G401.6 (cell line): ENCODE results near the gene TMEM273.
"Not testable (repeated sequence)": the region's sequence is repeated elsewhere in the genome, so short reads cannot be mapped to it uniquely, and the experiment has no call there.

Experiments used
- FAIRE-seq: peaks from 2 replicates; lab custom pipeline; 2012; peaks lifted over from hg19 to GRCh38; lab: Jason Lieb, UNC

Gene TMEM273

GRCh38 chr10:49204119-49204518, 15.9 kb upstream of the TMEM273 start:
- FAIRE-seq: no peak

GRCh38 chr10:49202266-49202665, 14.1 kb upstream of the TMEM273 start:
- no peak for FAIRE-seq

DNA sequence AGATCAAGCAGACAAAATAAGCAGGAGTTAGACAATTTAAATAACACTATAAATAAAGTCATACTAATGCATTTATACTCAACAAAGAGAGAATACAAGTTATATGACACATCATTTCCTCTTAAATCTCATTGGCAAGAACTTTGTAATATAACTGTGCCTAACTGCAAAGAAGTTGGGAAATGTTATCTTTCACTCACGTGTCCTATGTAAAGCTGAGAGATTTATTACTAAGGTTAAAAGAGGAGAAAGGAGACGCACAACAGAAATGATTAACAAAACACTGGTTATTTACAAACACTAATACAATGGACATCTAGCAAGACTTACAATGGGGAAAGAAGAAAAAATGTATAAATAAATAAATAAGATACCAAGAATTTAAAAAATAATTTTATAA, 12.7 kb upstream of the TMEM273 start:
- no peak for FAIRE-seq

DNA sequence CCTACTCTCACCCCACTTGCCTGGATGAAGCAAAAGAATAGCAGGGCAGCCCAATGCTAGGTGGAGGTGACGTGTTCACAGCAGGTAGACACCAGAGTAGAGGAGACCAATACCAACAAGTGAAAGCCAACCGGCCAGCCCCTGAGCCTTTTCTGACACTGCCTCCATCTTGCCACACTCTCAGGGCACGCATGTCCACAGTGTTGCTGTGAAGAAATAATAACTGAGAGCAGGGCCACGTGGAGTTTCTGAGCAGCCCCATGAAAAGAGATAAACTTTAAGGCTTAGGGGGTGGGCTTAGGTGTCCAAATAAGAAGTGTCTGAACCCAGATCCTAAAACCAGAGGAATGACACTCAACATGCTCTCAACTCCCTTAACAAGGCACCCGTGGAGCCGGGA, 9.0 kb upstream of the TMEM273 start:
- FAIRE-seq: no peak

GRCh38 chr10:49195864-49196263, 7.7 kb upstream of the TMEM273 start:
- not testable (repeated sequence) for FAIRE-seq

- no peak for FAIRE-seq
These were observed 6.2 kb upstream of the TMEM273 start for GRCh38 chr10:49194212-49194920.

- FAIRE-seq: no peak
These were observed 3.2 kb upstream of the TMEM273 start for GRCh38 chr10:49191349-49191748.

- no peak for FAIRE-seq
These were observed 1.2 kb upstream of the TMEM273 start for GRCh38 chr10:49189422-49189821.

DNA sequence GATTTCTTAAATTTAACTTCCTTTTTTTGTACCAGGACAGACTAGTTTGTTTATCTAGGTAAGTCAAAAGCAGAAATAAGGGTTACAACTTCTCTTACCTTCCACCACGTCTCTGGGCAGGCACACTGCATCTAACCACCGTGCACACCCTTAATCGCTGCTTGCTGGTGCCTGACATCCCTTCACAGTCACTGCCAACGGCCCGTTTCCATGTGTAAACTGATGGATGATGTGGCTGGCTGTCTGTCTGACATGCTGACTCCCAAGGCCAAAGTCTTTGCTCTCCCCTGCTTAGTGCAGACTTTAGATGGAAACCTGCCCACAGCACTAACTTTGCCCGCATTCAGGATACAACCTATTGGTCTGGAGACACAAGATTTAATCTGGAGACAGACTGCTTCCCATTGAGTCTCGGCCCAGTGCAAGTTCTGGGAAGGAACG, 1.1 kb downstream of the TMEM273 start:
- FAIRE-seq: no peak

GRCh38 chr10:49186613-49187012, 1.6 kb downstream of the TMEM273 start:
- no peak for FAIRE-seq

GRCh38 chr10:49185213-49185612, 3.0 kb downstream of the TMEM273 start:
- no peak for FAIRE-seq

- no peak for FAIRE-seq
These were observed 3.5 kb downstream of the TMEM273 start for GRCh38 chr10:49184642-49185111.

DNA sequence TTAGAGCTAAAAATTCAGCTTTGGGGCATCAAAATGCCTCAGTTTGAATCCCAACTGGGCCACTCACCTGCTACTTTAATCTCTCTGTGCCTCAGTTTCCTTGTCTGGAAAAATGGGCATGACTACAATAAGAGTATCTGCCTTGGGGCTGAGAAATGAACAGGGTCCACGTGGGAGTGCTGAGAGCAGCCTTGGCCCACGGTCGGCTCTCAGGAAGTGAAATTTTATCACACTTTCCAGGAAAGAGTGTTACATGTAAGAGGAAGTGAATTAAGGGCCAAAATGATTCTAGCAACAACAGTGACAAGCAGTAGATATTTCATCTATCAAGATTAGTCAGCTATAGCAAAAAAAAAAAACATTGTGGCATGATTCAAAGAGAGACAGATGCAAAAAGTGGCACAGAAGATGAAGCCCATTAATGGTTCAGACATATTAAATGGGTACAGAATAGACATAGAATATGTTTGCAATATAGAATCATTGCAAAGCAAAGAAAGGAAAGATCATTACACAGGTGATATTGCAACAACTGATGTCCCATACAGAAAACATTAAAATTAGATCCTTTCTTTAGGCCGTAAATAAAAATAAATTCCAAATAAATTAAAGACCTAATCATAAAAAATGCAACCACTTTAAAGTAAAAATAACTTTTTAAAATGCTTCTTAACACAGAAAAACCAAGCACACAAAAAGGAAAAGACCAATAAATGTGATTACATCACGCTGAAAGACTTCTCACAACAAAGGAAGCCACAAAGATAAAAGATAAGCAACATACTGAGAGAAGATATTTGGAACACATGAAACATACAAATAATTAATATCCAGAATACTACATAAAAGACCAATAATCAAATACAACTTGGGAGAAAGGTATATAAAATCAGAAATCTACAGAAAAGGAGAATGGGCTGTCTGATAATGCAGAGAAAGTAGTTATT, 4.3 kb downstream of the TMEM273 start:
- no peak for FAIRE-seq

GRCh38 chr10:49182776-49183175, 5.4 kb downstream of the TMEM273 start:
- FAIRE-seq: no peak

DNA sequence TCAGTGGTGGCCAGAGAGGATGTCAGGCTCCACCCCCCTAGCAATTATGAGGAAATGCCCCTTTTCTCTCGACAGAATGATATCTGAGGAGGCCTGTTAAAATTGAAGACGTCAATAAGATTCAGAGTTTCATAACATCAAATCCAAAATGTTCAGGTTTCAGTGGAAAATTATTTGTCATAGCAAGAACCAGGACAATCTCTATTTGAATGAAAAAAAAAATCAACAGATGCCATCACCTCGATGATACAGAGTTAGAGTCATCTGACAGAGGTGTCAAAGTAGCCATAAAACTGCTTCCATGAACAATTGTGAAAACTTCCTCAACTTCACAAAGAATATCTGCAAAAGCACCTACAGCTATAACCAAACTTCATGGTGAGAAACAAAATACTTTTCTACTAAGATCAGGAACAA, 7.7 kb downstream of the TMEM273 start:
- FAIRE-seq: no peak

DNA sequence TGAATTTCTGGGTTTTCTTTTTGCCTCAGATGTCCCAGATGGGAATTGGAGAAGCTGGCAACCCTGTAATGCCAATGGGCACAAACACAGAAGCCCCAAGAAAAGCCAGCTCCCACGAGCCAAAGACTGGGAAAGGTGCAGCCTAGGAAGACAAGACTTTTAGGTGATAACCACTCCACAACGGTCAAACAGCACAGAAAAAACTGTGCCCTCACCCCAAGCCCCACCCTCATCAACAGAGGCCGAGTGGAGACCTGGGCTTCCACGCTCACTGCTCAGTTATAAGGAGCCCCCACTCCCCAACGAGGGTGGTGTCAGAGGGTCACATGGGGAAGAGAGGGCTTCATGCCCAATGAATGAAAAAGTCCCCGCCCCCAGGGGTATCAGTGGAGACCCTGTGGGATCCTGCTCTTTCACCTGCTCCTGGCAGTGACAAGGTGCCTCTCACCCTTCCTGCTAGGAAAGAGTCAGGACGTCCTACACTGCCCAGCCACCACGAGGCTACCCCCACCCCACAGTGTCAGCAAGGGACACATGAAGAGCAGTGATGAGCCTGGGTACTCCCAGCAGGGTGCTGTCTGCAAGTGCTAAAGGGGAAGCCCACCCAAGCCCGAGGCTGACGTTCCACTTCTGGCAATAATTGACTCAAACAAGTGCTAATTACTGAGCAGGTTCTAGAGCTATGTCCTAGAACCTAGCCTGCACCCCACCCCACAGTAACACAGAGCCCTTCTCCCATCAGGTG, 8.3 kb downstream of the TMEM273 start:
- no peak for FAIRE-seq

- no peak for FAIRE-seq
These were observed 9.4 kb downstream of the TMEM273 start for GRCh38 chr10:49178489-49179471.

DNA sequence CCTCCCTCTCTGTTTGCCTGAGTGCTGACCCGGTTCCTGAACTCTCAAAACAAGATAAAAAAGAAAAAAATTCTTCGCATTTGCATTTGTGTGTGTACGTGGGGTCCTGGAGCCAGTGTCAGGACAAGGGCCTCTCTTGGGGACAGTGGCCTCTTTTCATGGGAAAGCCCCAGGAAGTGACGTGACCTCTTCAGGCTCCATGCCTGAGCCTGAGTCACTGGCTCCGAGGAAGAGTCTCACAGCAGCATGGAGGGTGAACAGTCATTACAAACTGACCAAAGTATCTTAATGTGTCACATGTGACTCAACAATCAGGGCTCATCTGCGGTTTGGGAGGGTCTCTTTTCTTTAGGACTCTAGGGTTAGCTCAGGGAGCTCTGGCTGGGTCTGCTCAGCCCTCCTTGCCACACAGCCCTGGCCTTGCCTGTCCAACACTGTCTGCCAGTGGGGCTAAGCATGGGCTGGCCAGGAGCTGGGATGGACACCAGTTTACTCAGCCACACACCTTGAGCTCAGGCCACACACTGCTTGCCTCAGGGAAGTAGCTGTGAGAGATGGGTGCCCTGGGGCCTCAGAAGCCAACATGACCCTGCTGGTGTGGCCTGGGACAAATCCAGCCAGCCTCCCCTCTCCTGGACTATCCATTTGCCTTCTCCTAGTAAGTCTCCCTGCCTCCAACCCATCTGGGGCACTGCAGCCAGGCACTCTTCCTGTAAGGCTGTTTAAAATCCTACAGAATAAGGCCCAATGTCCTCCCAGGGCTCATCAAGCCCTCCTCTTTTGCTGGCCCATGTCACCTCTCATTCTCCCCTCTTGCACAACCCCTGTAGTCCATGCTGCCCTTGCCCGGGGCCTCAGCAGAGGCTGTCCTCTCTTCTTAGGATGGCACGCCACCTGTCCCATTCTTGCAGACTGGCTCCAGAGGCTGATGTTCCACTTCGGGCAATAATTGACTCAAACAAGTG, 10.5 kb downstream of the TMEM273 start:
- FAIRE-seq: no peak

DNA sequence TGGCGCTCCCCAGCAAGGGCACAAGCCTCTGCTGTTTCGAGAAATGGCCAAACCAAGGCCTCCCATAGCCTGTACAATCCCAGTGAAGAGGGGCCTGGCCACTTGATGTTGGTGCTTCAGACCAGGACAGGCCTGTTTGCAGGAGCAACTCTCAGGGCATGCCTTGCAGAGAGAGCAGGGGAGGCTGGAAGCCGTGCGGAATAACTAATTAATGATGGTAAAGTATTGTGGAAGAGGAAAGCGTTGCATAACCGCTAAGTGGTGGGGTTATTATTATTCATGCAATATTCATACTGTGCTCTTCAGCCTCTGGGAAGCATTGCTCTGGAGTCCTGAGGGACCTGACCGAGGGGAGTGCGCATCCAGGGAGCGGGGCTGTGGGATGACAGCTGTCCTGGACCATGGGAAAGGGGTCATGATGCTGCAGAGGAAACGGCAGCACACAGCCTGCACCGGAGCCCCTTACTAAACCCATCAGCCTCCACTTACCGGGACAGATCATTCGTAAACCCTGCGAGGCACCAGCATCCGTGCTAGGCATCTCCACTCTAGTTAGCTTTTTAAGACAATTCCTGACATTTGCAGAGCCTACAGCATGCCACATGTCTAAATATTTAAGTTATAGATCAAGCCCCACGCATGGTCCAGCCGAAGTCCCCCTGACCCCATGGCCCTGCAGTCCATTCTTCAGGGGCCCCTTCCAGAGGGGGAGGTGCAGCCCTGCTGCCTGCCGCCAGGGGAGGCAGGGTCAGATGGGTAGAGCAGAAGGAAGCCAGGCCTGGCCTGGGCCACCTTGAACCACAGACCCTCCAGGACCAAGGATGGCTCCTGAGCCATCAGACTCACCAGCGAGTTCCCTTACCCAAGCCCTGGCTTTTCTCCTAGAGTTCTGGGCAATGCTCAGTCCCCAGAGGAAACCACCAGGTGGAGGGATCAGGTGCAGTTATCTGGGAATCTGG, 11.6 kb downstream of the TMEM273 start:
- no peak for FAIRE-seq
